Ovary (tissue), 3 donors: ENCODE results near the gene VMP1.

Experiments used
- EP300 ChIP-seq: sonication (generic); formaldehyde crosslinking; IDR thresholded peaks from one replicate; pipeline ENCODE4 v1.6.1; 2017; ENCODE audit warnings: antibody characterized with exemption
- POLR2A ChIP-seq: fragments of 450-650 bp; IDR thresholded peaks from one replicate; pipeline ENCODE4 v1.6.1; 2017; ENCODE audit warnings: antibody characterized with exemption, mild to moderate bottlenecking, moderate library complexity
- TF ChIP-seq, protein P1 (sequence below), 3 donors: fragments of 450-650 bp in 2 of 3; fragments of 200-600 bp in 1 of 3; IDR thresholded peaks; one replicate each; pipeline versions ENCODE4 v1.5.1 to v1.8.0; 2016 to 2022; ENCODE audit warnings: antibody characterized with exemption in 3 of 3, mild to moderate bottlenecking in 1 of 3
- donor health status: DM: no; HTN: no; CAD: no.

DNA sequence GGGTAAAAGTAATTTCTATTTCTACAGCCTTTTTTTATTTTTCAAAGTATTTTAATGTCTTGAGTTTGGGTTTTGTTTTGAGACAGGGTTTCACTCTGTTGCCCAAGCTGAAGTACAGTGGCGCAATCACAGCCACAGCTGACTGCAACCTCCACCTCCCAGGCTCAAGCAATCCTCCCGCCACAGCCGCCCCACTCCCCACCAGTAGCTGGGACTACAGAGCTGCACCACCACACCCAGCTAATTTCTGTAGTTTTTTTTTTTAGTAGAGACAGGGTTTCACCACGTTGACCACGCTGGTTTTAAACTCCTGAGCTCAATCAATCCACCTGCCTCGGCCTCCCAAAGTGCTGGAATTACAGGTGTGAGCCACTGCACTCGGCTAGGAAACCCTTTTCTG, 141.3 kb downstream of the VMP1 start:
- TF ChIP-seq, protein P1, sequence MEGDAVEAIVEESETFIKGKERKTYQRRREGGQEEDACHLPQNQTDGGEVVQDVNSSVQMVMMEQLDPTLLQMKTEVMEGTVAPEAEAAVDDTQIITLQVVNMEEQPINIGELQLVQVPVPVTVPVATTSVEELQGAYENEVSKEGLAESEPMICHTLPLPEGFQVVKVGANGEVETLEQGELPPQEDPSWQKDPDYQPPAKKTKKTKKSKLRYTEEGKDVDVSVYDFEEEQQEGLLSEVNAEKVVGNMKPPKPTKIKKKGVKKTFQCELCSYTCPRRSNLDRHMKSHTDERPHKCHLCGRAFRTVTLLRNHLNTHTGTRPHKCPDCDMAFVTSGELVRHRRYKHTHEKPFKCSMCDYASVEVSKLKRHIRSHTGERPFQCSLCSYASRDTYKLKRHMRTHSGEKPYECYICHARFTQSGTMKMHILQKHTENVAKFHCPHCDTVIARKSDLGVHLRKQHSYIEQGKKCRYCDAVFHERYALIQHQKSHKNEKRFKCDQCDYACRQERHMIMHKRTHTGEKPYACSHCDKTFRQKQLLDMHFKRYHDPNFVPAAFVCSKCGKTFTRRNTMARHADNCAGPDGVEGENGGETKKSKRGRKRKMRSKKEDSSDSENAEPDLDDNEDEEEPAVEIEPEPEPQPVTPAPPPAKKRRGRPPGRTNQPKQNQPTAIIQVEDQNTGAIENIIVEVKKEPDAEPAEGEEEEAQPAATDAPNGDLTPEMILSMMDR (IDR thresholded peaks at IDR 0.05): no peak
- TF ChIP-seq EP300: no peak
- TF ChIP-seq POLR2A: no peak
